IMR-90 (cell line): ENCODE data around the gene CDC37L1. TPM values are rescaled to one million over a fixed set of nuclear protein-coding genes. Genes with fewer than 3 reads are reported as not detected.

Experiments
- ATAC-seq: fragments of 200-7000 bp; cut with Tn5 transposase; 2 replicates; pipeline ENCODE4 v1.9.1; 2020; ENCODE audit warnings: low read depth, mild to moderate bottlenecking, moderate library complexity
- BruUV-seq: library from RNA; stranded (reverse); fragments of 400-500 nt; replicated peaks from 2 replicates; lab custom pipeline; 2021; lab: Mats Ljungman, UMichigan
- CTCF ChIA-PET: fragments of 300-600 bp; formaldehyde crosslinking; extraction: SDS; loops from one replicate; lab custom pipeline; 2021; ENCODE audit warnings: antibody characterized with exemption; lab: Yijun Ruan, JAX
- POLR2A ChIA-PET: fragments of 300-600 bp; sonication (Branson Sonifier 250); formaldehyde crosslinking; loops from one replicate; lab custom pipeline; 2022; ENCODE audit warnings: antibody characterized with exemption; ENCODE audit not compliant: unreplicated experiment; lab: Charles Lee
- DNase-seq: peaks from one replicate; pipeline ENCODE4 v3.0.0; 2013
- H2AFZ ChIP-seq: replicated peaks from 2 replicates; pipeline ENCODE3; 2013; ENCODE audit warnings: low read length, mild to moderate bottlenecking; ENCODE audit not compliant: poor library complexity
- H2AK5ac ChIP-seq: 2 replicates; pipeline ENCODE4 v1.6.1; 2013; ENCODE audit warnings: low read depth, low read length, inconsistent platforms
- H2AK9ac ChIP-seq: replicated peaks from 2 replicates; pipeline ENCODE3; 2013; ENCODE audit warnings: mild to moderate bottlenecking, low read depth, low read length, moderate library complexity; ENCODE audit not compliant: poor library complexity
- H2BK120ac ChIP-seq: 2 replicates; pipeline ENCODE4 v1.6.1; 2013; ENCODE audit warnings: low read depth, low read length, inconsistent platforms
- H2BK15ac ChIP-seq: 3 replicates; pipeline ENCODE4 v1.6.1; 2013; ENCODE audit warnings: low read depth, low read length, inconsistent platforms
- H2BK20ac ChIP-seq: 2 replicates; pipeline ENCODE4 v1.6.1; 2013; ENCODE audit warnings: low read depth, mild to moderate bottlenecking, inconsistent platforms, low read length, moderate library complexity
- H2BK5ac ChIP-seq: 2 replicates; pipeline ENCODE4 v1.6.1; 2013; ENCODE audit warnings: mild to moderate bottlenecking, low read depth, low read length, inconsistent platforms; ENCODE audit not compliant: poor library complexity, severe bottlenecking
- H3K14ac ChIP-seq: replicated peaks from 2 replicates; pipeline ENCODE4 v1.6.1; 2013; ENCODE audit warnings: low read depth, low read length, inconsistent platforms
- H3K18ac ChIP-seq: 2 replicates; pipeline ENCODE4 v1.6.1; 2013; ENCODE audit warnings: low read depth, low read length, control low read depth
- H3K23ac ChIP-seq: 2 replicates; pipeline ENCODE4 v1.6.1; 2013; ENCODE audit warnings: low read depth, low read length, inconsistent platforms
- H3K27ac ChIP-seq: 2 replicates; pipeline ENCODE4 v1.5.1; 2013; ENCODE audit warnings: mild to moderate bottlenecking, control low read depth, low read length; ENCODE audit not compliant: insufficient read depth
- H3K27me3 ChIP-seq: 2 replicates; pipeline ENCODE4 v1.6.1; 2013; ENCODE audit warnings: low read length; ENCODE audit not compliant: control insufficient read depth, insufficient read depth
- H3K36me3 ChIP-seq: 2 replicates; pipeline ENCODE4 v1.6.1; 2013; ENCODE audit warnings: low read length, mixed read lengths; ENCODE audit not compliant: control insufficient read depth, insufficient read depth
- H3K4ac ChIP-seq: 2 replicates; pipeline ENCODE4 v1.6.1; 2013; ENCODE audit warnings: low read depth, low read length, inconsistent platforms
- H3K4me1 ChIP-seq: 2 replicates; pipeline ENCODE4 v1.6.1; 2013; ENCODE audit warnings: low read length, mixed read lengths; ENCODE audit not compliant: control insufficient read depth, insufficient read depth
- H3K4me2 ChIP-seq: 2 replicates; pipeline ENCODE4 v1.6.1; 2013; ENCODE audit warnings: low read depth, mild to moderate bottlenecking, control low read depth, low read length, moderate library complexity
- H3K4me3 ChIP-seq: 2 replicates; pipeline ENCODE4 v1.5.1; 2013; ENCODE audit warnings: low read depth, mild to moderate bottlenecking, control low read depth, low read length, moderate library complexity; ENCODE audit not compliant: insufficient read depth
- H3K56ac ChIP-seq: 2 replicates; pipeline ENCODE4 v1.6.1; 2013; ENCODE audit warnings: low read length, inconsistent platforms; ENCODE audit not compliant: insufficient read depth; ENCODE audit errors: extremely low read depth
- H3K79me1 ChIP-seq, 2 experiments: 2 replicates each; pipeline ENCODE4 v1.6.1; 2013; ENCODE audit warnings: low read length in 2 of 2, inconsistent platforms in 1 of 2, low read depth in 1 of 2
- H3K9ac ChIP-seq: 2 replicates; pipeline ENCODE4 v1.6.1; 2013; ENCODE audit warnings: low read depth, low read length, control low read depth
- H3K9me1 ChIP-seq: 2 replicates; pipeline ENCODE4 v1.6.1; 2013; ENCODE audit warnings: low read length, inconsistent platforms; ENCODE audit not compliant: insufficient read depth
- H3K9me3 ChIP-seq: 2 replicates; pipeline ENCODE4 v1.6.1; 2013; ENCODE audit warnings: low read length; ENCODE audit not compliant: control insufficient read depth, insufficient read depth
- H4K20me1 ChIP-seq: 2 replicates; pipeline ENCODE4 v1.6.1; 2013; ENCODE audit warnings: low read length, inconsistent platforms; ENCODE audit not compliant: insufficient read depth
- H4K5ac ChIP-seq: 2 replicates; pipeline ENCODE4 v1.6.1; 2013; ENCODE audit warnings: mild to moderate bottlenecking, low read depth, low read length, control low read depth
- H4K8ac ChIP-seq, 2 experiments: 2 replicates each; pipeline ENCODE4 v1.6.1; 2013; ENCODE audit warnings: low read depth in 2 of 2, low read length in 2 of 2, control low read depth in 1 of 2, inconsistent platforms in 1 of 2
- H4K91ac ChIP-seq: 2 replicates; pipeline ENCODE4 v1.6.1; 2013; ENCODE audit warnings: low read depth, low read length, inconsistent platforms; ENCODE audit not compliant: insufficient read depth
- BHLHE40 ChIP-seq: fragments of 150-350 bp; IDR thresholded peaks from 2 replicates; pipeline ENCODE4 v1.6.1; 2016; ENCODE audit warnings: mild to moderate bottlenecking, low read depth, low read length
- ELK1 ChIP-seq: fragments of 150-350 bp; IDR thresholded peaks from 2 replicates; pipeline ENCODE4 v1.6.1; 2016; ENCODE audit warnings: low read depth, mild to moderate bottlenecking, low read length, moderate library complexity, borderline replicate concordance
- FOS ChIP-seq: fragments of 150-350 bp; IDR thresholded peaks from 2 replicates; pipeline ENCODE4 v1.6.1; 2016; ENCODE audit warnings: low read depth, low read length
- MAFK ChIP-seq: IDR thresholded peaks from 2 replicates; pipeline ENCODE4 v1.6.1; 2012; ENCODE audit warnings: low read depth, low read length, improper control_type of control experiment
- MXI1 ChIP-seq: IDR thresholded peaks from 2 replicates; pipeline ENCODE4 v1.6.1; 2012; ENCODE audit warnings: low read depth, mild to moderate bottlenecking, low read length, moderate library complexity, borderline replicate concordance
- POLR2A ChIP-seq: IDR thresholded peaks from 2 replicates; pipeline ENCODE4 v1.6.1; 2012; ENCODE audit warnings: mild to moderate bottlenecking, low read depth, low read length
- RCOR1 ChIP-seq: IDR thresholded peaks from 2 replicates; pipeline ENCODE4 v1.6.1; 2012; ENCODE audit warnings: mild to moderate bottlenecking, low read length, improper control_type of control experiment; ENCODE audit not compliant: insufficient replicate concordance
- RFX5 ChIP-seq: IDR thresholded peaks from 2 replicates; pipeline ENCODE4 v1.8.0; 2012; ENCODE audit warnings: low read depth, mild to moderate bottlenecking, low read length, moderate library complexity
- SMC3 ChIP-seq: fragments of 150-350 bp; IDR thresholded peaks from 2 replicates; pipeline ENCODE4 v1.6.1; 2016; ENCODE audit warnings: low read depth, mild to moderate bottlenecking, antibody characterized with exemption, low read length, moderate library complexity
- USF2 ChIP-seq: fragments of 150-350 bp; IDR thresholded peaks from 2 replicates; pipeline ENCODE4 v1.6.1; 2017; ENCODE audit warnings: mild to moderate bottlenecking, antibody characterized with exemption, low read length, low read depth
- WGBS, 2 experiments: methylation state at CpG; one replicate each; pipeline versions ENCODE4 v1.1.5 to v1.1.7; 2013; ENCODE audit warnings: missing lambda C conversion rate in 2 of 2; ENCODE audit not compliant: insufficient read length in 1 of 2; ENCODE audit errors: extremely low coverage in 2 of 2; 5-methylcytosine and 5-hydroxymethylcytosine counted together
- dilution Hi-C: fragments of 300-500 bp; cut with HindIII; formaldehyde crosslinking; loops from one replicate; pipeline ENCODE4 v1.14.3; 2018; ENCODE audit warnings: low sequenced_read_pairs; ENCODE audit not compliant: unreplicated experiment
- in situ Hi-C: fragments of 300-500 bp; cut with MboI; formaldehyde crosslinking; loops from 3 replicates; pipeline ENCODE4 v1.14.3; 2019; ENCODE audit warnings: low sequenced_read_pairs, inconsistent platforms, mixed read lengths
- intact Hi-C: fragments of 100-400 bp; cut with micrococcal nuclease; formaldehyde crosslinking; loops from 2 replicates; pipeline ENCODE4 v1.10.0; 2022
- polyA plus RNA-seq, 3 experiments: library from polyadenylated mRNA; depleted of rRNA; stranded (reverse); fragments of >200 nt; gene quantifications; 2 replicates each; pipeline ENCODE4 v1.2.3, GENCODE V29; 2012; ENCODE audit warnings: low replicate concordance in 1 of 3
- total RNA-seq: library from RNA; depleted of rRNA; stranded (reverse); fragments of >200 nt; gene quantifications from 2 replicates; pipeline ENCODE4 v1.2.3, GENCODE V29; 2012

CDC37L1 gene
- total and polyA plus RNA-seq, 2 of the 4 experiments (the other 2 are of a cell fraction): 6.6 to 7.3 TPM

DNA sequence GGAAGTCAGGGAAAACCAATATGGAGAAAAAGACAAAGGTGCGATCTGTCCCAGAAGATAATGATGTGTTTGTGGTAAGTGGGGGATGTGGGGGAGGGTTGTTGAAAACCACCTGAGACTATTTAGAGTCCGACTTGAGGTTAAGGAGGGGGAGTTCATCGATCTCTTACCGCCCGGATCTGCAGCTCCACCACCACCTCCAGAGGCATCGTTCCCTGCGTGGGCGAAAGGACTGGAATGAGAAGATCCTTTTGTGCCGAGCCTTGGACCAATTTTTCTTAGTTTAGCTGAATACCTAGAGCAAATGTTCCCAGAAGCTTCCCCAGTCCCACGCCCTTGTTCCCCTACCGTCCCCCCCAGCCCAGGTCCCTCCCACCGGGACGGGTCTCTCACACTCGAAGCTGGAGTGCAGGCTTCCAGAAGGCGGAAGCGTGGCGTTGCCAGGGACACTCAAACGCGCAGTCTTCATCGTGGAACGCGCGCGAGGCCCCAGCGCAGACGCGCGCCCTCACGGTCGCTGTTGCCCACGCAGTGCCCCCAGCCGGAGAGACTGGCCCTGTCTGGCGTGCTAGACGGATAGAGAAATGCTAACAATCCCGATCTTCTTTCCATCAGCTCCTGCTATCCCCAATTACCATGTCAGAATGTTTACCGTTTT, 13.2 kb upstream of the CDC37L1 start, which contains the start of gene SPATA6L (continued):
- no peak for TF ChIP-seq USF2
- no peak for TF ChIP-seq FOS

DNA sequence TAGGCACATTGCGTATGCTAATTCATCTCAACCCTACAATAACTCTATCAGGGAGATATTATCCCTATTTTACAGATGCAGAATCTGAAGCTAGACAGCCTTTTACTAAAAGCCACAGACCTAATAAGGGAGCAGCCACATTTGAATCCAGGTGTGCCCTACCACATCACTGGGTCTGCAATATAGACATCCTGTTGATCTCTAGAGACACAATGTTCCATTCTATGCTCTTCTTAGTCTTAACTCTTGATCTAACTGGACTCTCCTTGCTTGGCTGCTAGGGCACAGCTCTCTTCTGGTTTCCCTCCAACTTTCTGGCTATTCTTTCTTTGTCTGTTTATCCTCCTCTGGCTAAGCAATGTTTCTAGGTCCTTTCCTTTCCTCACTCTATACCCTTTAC, 11.7 kb upstream of the CDC37L1 start:
- Histone ChIP-seq H2AK9ac (no peak overlapping the region), H4K8ac (no peak overlapping the region), H2BK20ac (no peak overlapping the region), H2BK120ac (no peak overlapping the region), H3K18ac (no peak overlapping the region), H3K27ac (no peak overlapping the region), H4K5ac (no peak overlapping the region), H2BK5ac (no peak overlapping the region), H3K9me1 (peaks cover 6% of the 10 kb centered on the region), H2BK15ac (no peak overlapping the region), H2AK5ac (no peak overlapping the region), H3K23ac (no peak overlapping the region), H3K4me1 (peaks cover 7% of the 10 kb centered on the region), H4K20me1 (no peaks in the 10 kb centered on the region), H3K4ac (no peak overlapping the region), H3K4me3 (no peak overlapping the region), H3K36me3 (no peaks in the 10 kb centered on the region), H3K56ac (no peak overlapping the region), H3K4me2 (no peak overlapping the region), H3K9ac (no peak overlapping the region), H4K91ac (no peak overlapping the region), H3K79me1 (peaks cover 7 to 8% of the 10 kb centered on the region in 2 experiments; a peak in 3 of 4 replicates), H3K27me3 (no peaks in the 10 kb centered on the region; the same call in 1 of the 2 replicates), H3K9me3 (no peaks in the 10 kb centered on the region), H2AFZ (no peak overlapping the region), H3K14ac (no peak overlapping the region)
- no peak for ATAC-seq
- in situ Hi-C loops (no loop called here), dilution Hi-C loops (no loop called here), intact Hi-C loops (loop anchor here (10.0 kb wide), 1 partner anchor 353 kb away; no protein-coding TSS in a partner anchor)
- DNase-seq: no peak
- ChIA-PET POLR2A (no interaction called here), CTCF (no interaction called here)
- no CpG with 5 or more reads among the region's 1 CpG for WGBS, 2 experiments
- BruUV-seq: no TSS peak
- TF ChIP-seq FOS (no peak), MXI1 (no peak), BHLHE40 (no peak), RCOR1 (no peak), ELK1 (no peak), POLR2A (no peak), MAFK (no peak), RFX5 (no peak), SMC3 (no peak)
